ENCODE results near the gene PPIF.

PPIF gene

DNA sequence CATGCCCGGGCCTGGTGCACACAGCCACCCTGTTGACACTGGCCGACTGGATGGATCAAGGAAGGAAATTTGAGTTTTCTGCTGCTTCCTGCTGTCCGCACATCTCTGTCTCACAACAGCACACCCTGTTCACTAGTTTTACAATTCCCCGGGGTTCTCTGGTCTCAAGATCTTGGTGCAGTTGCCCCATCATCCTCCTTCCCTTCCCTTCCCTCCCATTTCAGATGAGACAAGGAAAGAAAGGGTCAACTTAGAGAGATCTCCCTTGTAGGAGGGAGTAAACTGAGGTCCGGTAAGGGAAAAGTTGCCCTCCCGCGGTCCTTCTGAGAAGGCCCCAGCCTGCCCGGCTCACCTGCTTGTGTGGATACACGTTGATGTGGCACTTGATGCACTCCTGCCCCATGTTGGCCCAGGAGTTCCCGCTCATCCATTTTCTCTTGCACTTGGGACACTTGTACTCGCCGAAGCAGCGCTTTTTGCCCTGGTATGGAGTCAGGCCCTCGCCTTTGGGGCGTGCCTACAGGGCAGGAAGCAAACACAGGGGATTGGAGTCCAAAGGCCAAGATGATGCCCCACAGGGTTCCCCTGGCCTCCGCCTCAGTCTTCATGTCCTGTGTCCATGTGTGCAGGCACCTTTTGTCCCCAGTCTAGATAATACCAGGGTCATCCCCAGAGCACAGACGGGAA, 46.8 kb downstream of the PPIF start:
- TF ChIP-seq, protein P1, sequence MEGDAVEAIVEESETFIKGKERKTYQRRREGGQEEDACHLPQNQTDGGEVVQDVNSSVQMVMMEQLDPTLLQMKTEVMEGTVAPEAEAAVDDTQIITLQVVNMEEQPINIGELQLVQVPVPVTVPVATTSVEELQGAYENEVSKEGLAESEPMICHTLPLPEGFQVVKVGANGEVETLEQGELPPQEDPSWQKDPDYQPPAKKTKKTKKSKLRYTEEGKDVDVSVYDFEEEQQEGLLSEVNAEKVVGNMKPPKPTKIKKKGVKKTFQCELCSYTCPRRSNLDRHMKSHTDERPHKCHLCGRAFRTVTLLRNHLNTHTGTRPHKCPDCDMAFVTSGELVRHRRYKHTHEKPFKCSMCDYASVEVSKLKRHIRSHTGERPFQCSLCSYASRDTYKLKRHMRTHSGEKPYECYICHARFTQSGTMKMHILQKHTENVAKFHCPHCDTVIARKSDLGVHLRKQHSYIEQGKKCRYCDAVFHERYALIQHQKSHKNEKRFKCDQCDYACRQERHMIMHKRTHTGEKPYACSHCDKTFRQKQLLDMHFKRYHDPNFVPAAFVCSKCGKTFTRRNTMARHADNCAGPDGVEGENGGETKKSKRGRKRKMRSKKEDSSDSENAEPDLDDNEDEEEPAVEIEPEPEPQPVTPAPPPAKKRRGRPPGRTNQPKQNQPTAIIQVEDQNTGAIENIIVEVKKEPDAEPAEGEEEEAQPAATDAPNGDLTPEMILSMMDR (IDR thresholded peaks at IDR 0.05; ENCODE audit: control extremely low read depth, extremely low read depth, low read depth, missing control alignments): no peak
- no peak for DNase-seq (ENCODE audit: extremely low spot score)
- CTCF ChIA-PET: interaction anchor here (2.2 kb wide), 1 partner anchor 20 kb away, joined by 16 read pairs; no protein-coding TSS in a partner anchor
- POLR2A ChIA-PET: no interaction called here

DNA sequence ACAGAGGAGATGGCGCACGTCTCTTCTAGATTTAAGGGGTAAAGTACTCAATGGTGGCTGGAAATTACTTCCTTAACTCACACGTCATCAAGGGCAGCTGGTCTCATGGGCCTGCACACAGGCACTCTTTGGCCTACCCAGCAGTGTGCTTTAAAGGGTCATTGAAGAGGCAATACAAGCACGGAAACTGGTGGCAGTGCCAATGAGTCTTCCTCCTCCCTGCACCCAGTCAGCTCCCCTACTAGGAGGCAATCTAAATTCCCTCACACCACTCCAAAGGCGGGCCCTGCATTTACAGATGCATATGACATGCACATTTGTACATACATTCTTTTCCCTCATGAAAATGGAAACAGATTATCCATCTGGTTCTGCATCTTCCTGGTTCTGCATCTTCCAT, 47.4 kb downstream of the PPIF start:
- ChIA-PET CTCF (interaction anchor here (1.3 to 2.2 kb wide), 2 partner anchors 20 to 57 kb away, joined by 3 to 16 read pairs; no protein-coding TSS in a partner anchor), POLR2A (no interaction called here)
- TF ChIP-seq, protein P1 (IDR thresholded peaks at IDR 0.05; ENCODE audit: control extremely low read depth, extremely low read depth, low read depth, missing control alignments): no peak
- no peak for DNase-seq (ENCODE audit: extremely low spot score)

DNA sequence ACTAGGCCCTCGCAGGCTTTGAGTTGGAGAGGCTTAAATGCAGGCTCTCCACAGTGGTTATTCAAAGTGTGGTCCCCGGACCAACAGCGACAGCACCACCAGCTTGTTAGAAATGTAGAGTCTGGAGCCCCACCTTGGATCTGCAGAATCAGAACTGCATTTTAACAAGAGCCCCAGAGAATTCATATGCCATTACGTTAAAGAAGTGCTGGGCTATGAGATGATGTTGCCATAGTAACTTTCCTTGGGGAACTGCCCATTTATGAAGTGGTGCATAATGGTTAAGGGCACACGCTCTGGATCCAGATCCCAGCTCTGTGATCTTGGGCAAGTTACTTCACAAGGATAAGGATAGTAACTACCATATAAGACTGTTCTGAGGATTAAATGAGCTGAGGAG, 49.3 kb downstream of the PPIF start:
- POLR2A ChIA-PET: no interaction called here
- TF ChIP-seq, protein P1 (IDR thresholded peaks at IDR 0.05; ENCODE audit: control extremely low read depth, extremely low read depth, low read depth, missing control alignments): no peak
- no peak for DNase-seq (ENCODE audit: extremely low spot score)
- CTCF ChIA-PET: interaction anchor here (1.5 to 1.7 kb wide), 2 partner anchors 23 to 90 kb away, joined by 3 to 8 read pairs; no protein-coding TSS in a partner anchor

DNA sequence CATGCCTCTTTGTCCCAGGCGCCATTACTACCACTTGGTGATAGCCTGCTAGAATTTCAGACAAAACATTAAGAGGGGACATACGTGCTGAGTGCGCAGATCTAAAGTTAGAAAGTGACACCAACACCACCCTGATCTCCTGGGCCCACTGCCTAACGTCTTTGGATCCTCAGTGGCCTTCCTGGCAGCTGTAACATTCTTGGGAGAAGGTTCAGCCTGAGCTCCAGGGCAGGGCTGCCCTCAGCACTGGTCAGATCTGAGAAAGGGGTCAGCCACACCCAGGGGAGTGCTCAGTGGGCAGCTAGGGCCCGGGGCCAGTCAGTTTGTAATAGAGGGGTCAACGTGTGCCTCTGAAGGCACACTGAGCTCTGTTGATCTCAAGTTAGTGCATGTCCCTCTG, 49.8 kb downstream of the PPIF start:
- CTCF ChIA-PET: interaction anchor here (1.5 to 1.7 kb wide), 2 partner anchors 23 to 90 kb away, joined by 3 to 8 read pairs; no protein-coding TSS in a partner anchor
- TF ChIP-seq, protein P1 (IDR thresholded peaks at IDR 0.05; ENCODE audit: control extremely low read depth, extremely low read depth, low read depth, missing control alignments): no peak
- DNase-seq (ENCODE audit: extremely low spot score): no peak
- POLR2A ChIA-PET: no interaction called here

DNA sequence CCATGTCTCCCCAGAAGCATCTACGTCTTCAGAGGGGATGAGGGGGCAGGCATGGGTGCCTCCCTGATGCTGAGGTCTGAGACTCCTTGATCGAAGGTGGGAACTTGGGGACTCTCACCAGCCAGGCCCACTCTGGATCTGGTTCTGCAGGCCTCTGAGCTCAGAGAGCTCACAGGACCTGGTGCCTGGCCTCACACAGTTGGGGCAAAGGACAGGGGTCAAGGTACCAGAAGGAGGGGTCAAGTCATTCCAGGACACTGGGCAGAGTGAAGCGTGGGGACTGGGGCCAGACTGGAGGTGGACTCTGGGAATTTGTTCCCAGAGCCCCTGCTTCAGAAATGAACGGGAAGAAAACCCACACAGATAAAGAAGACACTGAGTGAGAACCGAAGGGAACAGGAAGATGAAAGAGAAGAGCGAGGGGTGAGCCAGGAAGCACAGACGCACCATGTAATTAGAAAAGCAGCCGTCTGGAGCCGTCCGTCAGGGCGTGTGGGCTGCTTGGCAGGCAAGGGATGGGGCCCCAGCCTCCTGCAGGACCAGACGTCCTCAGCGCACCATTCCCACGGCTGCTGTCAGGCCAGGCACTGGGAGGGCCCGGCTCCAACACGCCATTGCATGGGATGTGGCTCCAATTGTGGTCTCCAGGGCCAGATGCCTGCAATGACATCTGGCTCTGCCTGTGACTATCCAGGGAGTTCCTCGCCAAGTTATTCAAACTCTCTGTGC, 50.5 kb downstream of the PPIF start:
- POLR2A ChIA-PET: no interaction called here
- TF ChIP-seq, protein P1 (IDR thresholded peaks at IDR 0.05; ENCODE audit: control extremely low read depth, extremely low read depth, low read depth, missing control alignments): no peak
- CTCF ChIA-PET: interaction anchor here (1.7 kb wide), 1 partner anchor 24 kb away, joined by 8 read pairs; no protein-coding TSS in a partner anchor
- no peak for DNase-seq (ENCODE audit: extremely low spot score)

DNA sequence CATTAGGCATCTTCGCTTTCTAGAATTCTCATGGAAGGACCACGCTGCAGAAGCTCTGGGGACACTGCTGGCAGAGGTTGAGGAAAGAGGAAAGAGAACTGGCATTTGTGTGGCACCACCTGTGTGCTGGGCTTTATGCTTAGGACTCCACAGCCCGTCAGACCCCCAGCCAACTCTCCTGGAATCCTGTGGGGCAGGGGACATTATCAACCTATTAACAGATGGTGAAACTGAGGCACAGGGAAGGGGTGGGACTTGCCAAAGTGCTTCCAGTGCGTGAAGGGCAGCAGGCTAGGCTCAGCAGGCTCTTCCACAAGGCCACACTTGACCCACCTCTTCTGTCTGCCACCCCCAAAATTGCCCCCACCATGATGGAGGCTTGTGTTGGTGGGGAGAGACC, 51.4 kb downstream of the PPIF start:
- ChIA-PET POLR2A (no interaction called here), CTCF (interaction anchor here (1.4 to 3.9 kb wide), 4 partner anchors 9 to 69 kb away, joined by 3 to 25 read pairs (median 8); no protein-coding TSS in a partner anchor)
- TF ChIP-seq, protein P1 (IDR thresholded peaks at IDR 0.05; ENCODE audit: control extremely low read depth, extremely low read depth, low read depth, missing control alignments): no peak
- DNase-seq (ENCODE audit: extremely low spot score): no peak

Measured in GM10248 (cell line).